ENCODE data around the gene EXO5. TPM values are rescaled to one million over a fixed set of nuclear protein-coding genes. Genes with fewer than 3 reads are reported as not detected.
A peak's percentile ranks its signal among the peaks of the same experiment; 100 is the strongest.

The EXO5 gene
- total and polyA plus RNA-seq, 2 of the 13 experiments (the other 11 are each of a cell fraction or from before 2014, with no cell fraction given) = 9.9 to 20.5 TPM

- TF ChIP-seq ZBTB39 (CRISPR knock-in tag; IDR thresholded peaks at IDR 0.05) (no peak), ZNF318 (CRISPR knock-in tag; IDR thresholded peaks at IDR 0.05) (no peak), POLR2G (IDR thresholded peaks at IDR 0.05; ENCODE audit: low read depth, low read length) (peak; percentile 81), ZNF512B (CRISPR knock-in tag; IDR thresholded peaks at IDR 0.05; ENCODE audit: borderline replicate concordance) (no peak), MXD1 (CRISPR knock-in tag; IDR thresholded peaks at IDR 0.05) (no peak; the same call in 1 of the 2 replicates), ZNF557 (CRISPR knock-in tag; IDR thresholded peaks at IDR 0.05) (no peak), PCBP2 (optimal IDR thresholded peaks at IDR 0.05; ENCODE audit: low read depth, low read length, poor library complexity, severe bottlenecking) (no peak), SMAD3 (CRISPR knock-in tag; IDR thresholded peaks at IDR 0.05) (no peak), AGO2 (optimal IDR thresholded peaks at IDR 0.05; ENCODE audit: low read depth, low read length) (no peak), ZNF362 (CRISPR knock-in tag; IDR thresholded peaks at IDR 0.05; ENCODE audit: borderline replicate concordance) (no peak), SOX5 (CRISPR knock-in tag; IDR thresholded peaks at IDR 0.05; ENCODE audit: borderline replicate concordance) (0 out of 2 replicates have a peak, but pooled peaks have one; percentile 6), ZFY (CRISPR knock-in tag; IDR thresholded peaks at IDR 0.05) (peak; percentile 68)
These were observed 23.0 kb downstream of the EXO5 start, which contains the start of gene ZNF684 (continued) for GRCh38 chr1:40531381-40532061.
